Activated CD8-positive, alpha-beta memory T cell treated with anti-CD3 and anti-CD28 coated beads, Interleukin-2, amount 10 ng/mL, durations not matched to agents 7 days and 5 days (primary cell): ENCODE results near the gene TIPARP. TPM values are rescaled to one million over a fixed set of nuclear protein-coding genes. Genes with fewer than 3 reads are reported as not detected.

Experiments used
- ATAC-seq: fragments of 150-1000 bp; cut with Tn5 transposase; one replicate; pipeline ENCODE4 v1.10.0; 2021; ENCODE audit warnings: moderate library complexity
- CTCF ChIA-PET: fragments of 350-600 bp; sonication (Branson Sonifier 250); formaldehyde crosslinking; loops from one replicate; lab custom pipeline; 2021; ENCODE audit warnings: antibody characterized with exemption; lab: Charles Lee
- DNase-seq: peaks from one replicate; pipeline ENCODE4 v3.0.0-alpha.2; 2020
- H3K27ac Mint-ChIP-seq: one replicate; pipeline ENCODE4 v1.8.0; 2021; ENCODE audit warnings: mild to moderate bottlenecking, mixed read lengths
- H3K27me3 Mint-ChIP-seq: one replicate; pipeline ENCODE4 v1.8.0; 2021; ENCODE audit warnings: mixed read lengths
- H3K36me3 Mint-ChIP-seq: one replicate; pipeline ENCODE4 v1.8.0; 2021; ENCODE audit warnings: mild to moderate bottlenecking, mixed read lengths
- H3K4me1 Mint-ChIP-seq: one replicate; pipeline ENCODE4 v1.8.0; 2021; ENCODE audit warnings: mixed read lengths
- H3K4me3 Mint-ChIP-seq: one replicate; pipeline ENCODE4 v1.8.0; 2021; ENCODE audit warnings: mild to moderate bottlenecking, moderate library complexity, mixed read lengths
- H3K9me3 Mint-ChIP-seq: one replicate; pipeline ENCODE4 v1.8.0; 2022; ENCODE audit warnings: low read depth, mixed read lengths
- total RNA-seq, 2 experiments: library from RNA; stranded (reverse); gene quantifications; one replicate each; pipeline ENCODE4 v1.2.3, GENCODE V29; 2021

TIPARP gene
- total RNA-seq, 2 experiments from 2014 or later = 31.6 to 42.8 TPM

DNA sequence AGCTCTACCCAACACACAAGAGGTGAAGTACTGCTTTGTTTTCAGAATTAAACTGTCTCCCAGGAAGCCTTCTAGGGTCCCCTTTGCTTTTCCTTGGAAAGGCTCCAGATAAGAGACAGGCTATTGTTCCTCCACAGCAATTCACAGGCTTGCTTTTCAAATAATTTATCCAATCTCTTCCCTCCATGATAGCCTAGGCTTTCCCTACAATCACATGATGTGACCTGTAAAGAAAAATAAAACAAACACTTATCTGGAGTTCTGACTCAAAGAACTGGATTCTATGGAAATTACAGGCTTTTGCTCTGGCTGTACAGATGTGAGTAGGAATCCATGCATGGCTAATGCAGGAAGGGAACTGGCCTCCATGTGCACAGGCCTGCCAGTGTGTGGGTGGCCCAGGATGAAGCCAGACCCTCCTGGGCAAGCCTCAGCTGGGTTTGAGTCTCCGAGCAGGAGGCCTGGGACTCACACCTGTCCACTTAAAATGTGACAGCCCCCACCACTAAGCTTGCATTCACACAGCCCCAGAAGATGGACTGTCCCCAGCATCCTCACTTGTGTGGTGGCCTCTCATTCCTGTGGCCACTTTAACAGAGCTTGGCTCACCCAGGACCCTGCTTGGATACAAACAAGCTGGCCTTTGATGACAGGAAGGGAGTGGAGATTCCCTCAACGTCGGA lies 75.9 kb downstream of the TIPARP start:
- Mint-ChIP-seq H3K36me3 (peaks cover 13% of the 10 kb centered on the region), H3K27me3 (peaks cover 6% of the 10 kb centered on the region), H3K4me3 (no peak overlapping the region), H3K4me1 (no peaks in the 10 kb centered on the region), H3K9me3 (peaks cover 8% of the 10 kb centered on the region), H3K27ac (no peak overlapping the region)
- no peak for ATAC-seq
- DNase-seq = no peak
- CTCF ChIA-PET = interaction anchor here (1.0 kb wide), 1 partner anchor 26 kb away, joined by 3 read pairs; no protein-coding TSS in a partner anchor

DNA sequence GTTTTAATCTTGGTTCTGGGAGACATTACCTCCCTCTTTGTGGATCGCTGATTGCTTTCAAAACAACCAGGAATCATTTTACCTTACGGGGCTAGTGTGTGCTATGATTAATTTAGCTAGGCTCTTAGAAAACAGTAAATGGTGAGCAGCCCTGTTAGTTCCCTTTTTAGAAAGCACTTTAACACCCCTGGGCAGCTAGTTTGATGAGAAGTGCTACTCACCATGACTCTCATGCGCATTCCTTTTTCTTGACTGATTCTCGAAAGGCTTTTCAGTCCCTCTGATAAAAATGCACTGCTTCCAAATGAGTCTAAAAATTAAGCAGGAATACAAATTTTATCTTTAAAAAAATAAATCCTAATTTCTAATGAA lies 76.5 kb downstream of the TIPARP start:
- ATAC-seq (no peak), DNase-seq (no peak)
- H3K9me3 Mint-ChIP-seq = peaks cover 8% of the 10 kb centered on the region
- H3K36me3 Mint-ChIP-seq = peaks cover 13% of the 10 kb centered on the region
- H3K27ac Mint-ChIP-seq = no peak overlapping the region
- CTCF ChIA-PET = interaction anchor here (1.0 kb wide), 1 partner anchor 26 kb away, joined by 3 read pairs; no protein-coding TSS in a partner anchor
- no peaks in the 10 kb centered on the region for H3K4me1 Mint-ChIP-seq
- no peak overlapping the region for H3K4me3 Mint-ChIP-seq
- peaks cover 6% of the 10 kb centered on the region for H3K27me3 Mint-ChIP-seq

DNA sequence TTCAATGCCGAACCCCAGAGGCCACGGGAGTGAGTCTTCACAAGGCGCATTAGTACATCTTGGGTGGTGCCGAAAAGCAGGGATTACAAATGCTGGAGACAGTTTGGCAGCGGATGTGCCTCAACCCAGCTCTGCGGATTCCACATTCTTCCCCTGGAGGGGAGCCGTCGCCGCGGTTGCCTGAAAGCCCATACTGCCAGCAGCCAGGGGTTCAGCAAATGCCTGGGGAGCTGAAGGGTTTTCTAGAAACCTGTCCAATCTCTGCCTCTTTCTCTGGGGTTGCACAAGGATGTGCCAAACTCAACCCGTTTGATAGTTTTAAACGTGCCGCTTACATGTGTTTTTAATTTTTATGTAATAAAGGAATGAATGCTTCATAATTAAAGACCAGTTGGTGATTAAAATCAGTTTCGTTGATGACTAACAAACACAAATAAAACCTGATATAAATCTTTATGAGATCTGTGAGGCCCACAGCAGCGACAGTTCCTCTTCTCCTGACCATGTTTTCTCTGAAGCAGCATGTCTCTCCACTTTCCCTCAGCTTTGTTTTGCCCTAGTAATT lies 77.2 kb downstream of the TIPARP start:
- H3K4me3 Mint-ChIP-seq = no peak overlapping the region
- DNase-seq (no peak), ATAC-seq (no peak)
- H3K27ac Mint-ChIP-seq = no peak overlapping the region
- CTCF ChIA-PET = interaction anchor here (1.0 kb wide), 1 partner anchor 25 kb away, joined by 3 read pairs; no protein-coding TSS in a partner anchor
- H3K27me3 Mint-ChIP-seq = peaks cover 6% of the 10 kb centered on the region
- H3K4me1 Mint-ChIP-seq = no peaks in the 10 kb centered on the region
- H3K9me3 Mint-ChIP-seq = peaks cover 6% of the 10 kb centered on the region
- peaks cover 9% of the 10 kb centered on the region for H3K36me3 Mint-ChIP-seq

Other genes with a start within 250 kb of the TIPARP start
- gene SSR3, start 119.5 kb upstream of the TIPARP start, total RNA-seq = 100 to 1,000 TPM; 121 to 147 TPM
- gene LEKR1, start 151.8 kb downstream of the TIPARP start, total RNA-seq = 1 to 10 TPM in 1 of 2 experiments, under 1 TPM in 1; 0.76 to 1.1 TPM